Activated B cell treated with CpG ODN at 0.5 μM for 24 hours (primary cell): ENCODE results near the gene CEACAM6. TPM values are rescaled to one million over a fixed set of nuclear protein-coding genes. Genes with fewer than 3 reads are reported as not detected.
"Not testable (repeated sequence)": the region's sequence is repeated elsewhere in the genome, so short reads cannot be mapped to it uniquely, and the experiment has no call there.

Experiments used
- ATAC-seq: fragments of 200-7000 bp; cut with Tn5 transposase; one replicate; pipeline ENCODE4 v1.10.0; 2021; ENCODE audit warnings: low read depth, mild to moderate bottlenecking, moderate library complexity
- CTCF ChIA-PET: fragments of 350-600 bp; sonication (Branson Sonifier 250); formaldehyde crosslinking; loops from one replicate; lab custom pipeline; 2021; ENCODE audit warnings: antibody characterized with exemption; lab: Charles Lee
- POLR2A ChIA-PET: fragments of 350-600 bp; sonication (Branson Sonifier 250); formaldehyde crosslinking; loops from one replicate; lab custom pipeline; 2021; ENCODE audit warnings: antibody characterized with exemption; lab: Charles Lee
- DNase-seq: peaks from one replicate; pipeline ENCODE4 v3.0.0; 2022
- H3K27ac Mint-ChIP-seq: one replicate; pipeline ENCODE4 v1.8.0; 2020; ENCODE audit warnings: mixed read lengths
- H3K27me3 Mint-ChIP-seq: one replicate; pipeline ENCODE4 v1.8.0; 2021; ENCODE audit warnings: mixed read lengths
- H3K36me3 Mint-ChIP-seq: one replicate; pipeline ENCODE4 v1.8.0; 2021; ENCODE audit warnings: low read depth, mixed read lengths
- H3K4me1 Mint-ChIP-seq: one replicate; pipeline ENCODE4 v1.8.0; 2021; ENCODE audit warnings: mixed read lengths
- H3K4me3 Mint-ChIP-seq: one replicate; pipeline ENCODE4 v1.8.0; 2020; ENCODE audit warnings: mild to moderate bottlenecking, mixed read lengths
- H3K9me3 Mint-ChIP-seq: one replicate; pipeline ENCODE4 v1.8.0; 2020; ENCODE audit warnings: mixed read lengths
- intact Hi-C: fragments of 100-400 bp; cut with micrococcal nuclease; formaldehyde crosslinking; loops from one replicate; pipeline ENCODE4 v1.15.1; 2024
- total RNA-seq: library from RNA; stranded (reverse); gene quantifications from 2 replicates; pipeline ENCODE4 v1.2.3, GENCODE V29; 2022
- TF ChIP-seq, protein P1 (sequence below): fragments of 200-600 bp; IDR thresholded peaks from one replicate; pipeline ENCODE4 v1.8.0; 2022; ENCODE audit warnings: antibody characterized with exemption, mild to moderate bottlenecking

The CEACAM6 gene
- total RNA-seq, 1 donor from 2014 or later = not detected

DNA sequence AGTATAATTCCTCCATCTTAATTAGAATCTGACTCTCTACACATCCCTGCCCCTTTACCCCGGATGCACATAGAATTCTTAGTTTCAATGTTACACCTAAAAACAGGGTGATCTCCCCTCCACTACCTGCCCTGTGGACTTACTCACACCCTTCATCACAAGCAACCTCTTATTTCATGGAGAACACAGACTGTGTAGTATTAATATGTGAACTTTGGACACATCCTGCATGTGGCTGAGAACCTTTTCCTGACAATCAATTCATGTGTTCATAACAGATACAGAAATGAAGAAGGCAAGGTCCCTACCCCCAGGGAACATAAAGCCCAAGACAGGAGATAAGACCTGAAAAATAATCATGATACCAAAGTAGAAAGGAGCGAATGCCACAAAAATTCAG, 11.8 kb downstream of the CEACAM6 start:
- Mint-ChIP-seq H3K27ac (no peak overlapping the region), H3K36me3 (no peaks in the 10 kb centered on the region), H3K27me3 (peaks cover 22% of the 10 kb centered on the region), H3K9me3 (no peaks in the 10 kb centered on the region), H3K4me1 (no peaks in the 10 kb centered on the region), H3K4me3 (no peak overlapping the region)
- ATAC-seq (no peak), DNase-seq (no peak)
- ChIA-PET POLR2A (no interaction called here), CTCF (interaction anchor here (1.1 kb wide), 1 partner anchor 8 kb away, joined by 3 read pairs; no protein-coding TSS in a partner anchor)
- TF ChIP-seq, protein P1, sequence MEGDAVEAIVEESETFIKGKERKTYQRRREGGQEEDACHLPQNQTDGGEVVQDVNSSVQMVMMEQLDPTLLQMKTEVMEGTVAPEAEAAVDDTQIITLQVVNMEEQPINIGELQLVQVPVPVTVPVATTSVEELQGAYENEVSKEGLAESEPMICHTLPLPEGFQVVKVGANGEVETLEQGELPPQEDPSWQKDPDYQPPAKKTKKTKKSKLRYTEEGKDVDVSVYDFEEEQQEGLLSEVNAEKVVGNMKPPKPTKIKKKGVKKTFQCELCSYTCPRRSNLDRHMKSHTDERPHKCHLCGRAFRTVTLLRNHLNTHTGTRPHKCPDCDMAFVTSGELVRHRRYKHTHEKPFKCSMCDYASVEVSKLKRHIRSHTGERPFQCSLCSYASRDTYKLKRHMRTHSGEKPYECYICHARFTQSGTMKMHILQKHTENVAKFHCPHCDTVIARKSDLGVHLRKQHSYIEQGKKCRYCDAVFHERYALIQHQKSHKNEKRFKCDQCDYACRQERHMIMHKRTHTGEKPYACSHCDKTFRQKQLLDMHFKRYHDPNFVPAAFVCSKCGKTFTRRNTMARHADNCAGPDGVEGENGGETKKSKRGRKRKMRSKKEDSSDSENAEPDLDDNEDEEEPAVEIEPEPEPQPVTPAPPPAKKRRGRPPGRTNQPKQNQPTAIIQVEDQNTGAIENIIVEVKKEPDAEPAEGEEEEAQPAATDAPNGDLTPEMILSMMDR = no peak
- intact Hi-C loops = no loop called here

GRCh38 chr19:41768105-41768504, 12.8 kb downstream of the CEACAM6 start:
- H3K36me3 Mint-ChIP-seq, H3K27ac Mint-ChIP-seq, intact Hi-C loops, DNase-seq, H3K4me1 Mint-ChIP-seq, H3K4me3 Mint-ChIP-seq, POLR2A ChIA-PET, ATAC-seq, H3K9me3 Mint-ChIP-seq, CTCF ChIA-PET: not testable (repeated sequence)
- peaks cover 15% of the 10 kb centered on the region for H3K27me3 Mint-ChIP-seq

GRCh38 chr19:41769608-41770007, 14.3 kb downstream of the CEACAM6 start:
- H3K9me3 Mint-ChIP-seq = no peaks in the 10 kb centered on the region
- ATAC-seq (no peak), DNase-seq (no peak)
- H3K27me3 Mint-ChIP-seq = peaks cover 21% of the 10 kb centered on the region
- H3K4me1 Mint-ChIP-seq = no peaks in the 10 kb centered on the region
- ChIA-PET POLR2A (no interaction called here), CTCF (interaction anchor here (1.0 kb wide), 1 partner anchor 17 kb away, joined by 4 read pairs; no protein-coding TSS in a partner anchor)
- no peak overlapping the region for H3K27ac Mint-ChIP-seq
- intact Hi-C loops = no loop called here
- no peaks in the 10 kb centered on the region for H3K36me3 Mint-ChIP-seq
- TF ChIP-seq, protein P1 = no peak
- no peak overlapping the region for H3K4me3 Mint-ChIP-seq

DNA sequence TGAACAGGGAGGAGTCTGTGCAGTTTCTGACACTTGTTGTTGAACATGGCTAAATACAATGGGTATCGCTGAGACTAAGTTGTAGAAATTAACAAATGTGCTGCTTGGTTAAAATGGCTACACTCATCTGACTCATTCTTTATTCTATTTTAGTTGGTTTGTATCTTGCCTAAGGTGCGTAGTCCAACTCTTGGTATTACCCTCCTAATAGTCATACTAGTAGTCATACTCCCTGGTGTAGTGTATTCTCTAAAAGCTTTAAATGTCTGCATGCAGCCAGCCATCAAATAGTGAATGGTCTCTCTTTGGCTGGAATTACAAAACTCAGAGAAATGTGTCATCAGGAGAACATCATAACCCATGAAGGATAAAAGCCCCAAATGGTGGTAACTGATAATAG, 16.1 kb downstream of the CEACAM6 start:
- ATAC-seq (no peak), DNase-seq (no peak)
- H3K27ac Mint-ChIP-seq = no peak overlapping the region
- CTCF ChIA-PET = interaction anchor here (0.8 kb wide), 1 partner anchor 20 kb away, joined by 3 read pairs; no protein-coding TSS in a partner anchor
- intact Hi-C loops = no loop called here
- peaks cover 14% of the 10 kb centered on the region for H3K27me3 Mint-ChIP-seq
- no peaks in the 10 kb centered on the region for H3K9me3 Mint-ChIP-seq
- POLR2A ChIA-PET = no interaction called here
- H3K4me3 Mint-ChIP-seq = no peak overlapping the region
- no peaks in the 10 kb centered on the region for H3K36me3 Mint-ChIP-seq
- TF ChIP-seq, protein P1 = no peak
- no peaks in the 10 kb centered on the region for H3K4me1 Mint-ChIP-seq

- Mint-ChIP-seq H3K36me3 (no peaks in the 10 kb centered on the region), H3K4me1 (no peaks in the 10 kb centered on the region), H3K27ac (no peak overlapping the region), H3K4me3 (no peak overlapping the region), H3K9me3 (no peaks in the 10 kb centered on the region), H3K27me3 (peaks cover 13% of the 10 kb centered on the region)
- DNase-seq (no peak), ATAC-seq (no peak)
- TF ChIP-seq, protein P1 = no peak
- intact Hi-C loops = no loop called here
- POLR2A ChIA-PET = no interaction called here
- CTCF ChIA-PET = interaction anchor here (1.6 to 2.6 kb wide), 2 partner anchors 11 to 20 kb away, joined by 3 to 7 read pairs; no protein-coding TSS in a partner anchor
Measured at GRCh38 chr19:41774515-41774980, 19.2 kb downstream of the CEACAM6 start.
